CD4-positive, alpha-beta T cell treated with Interleukin-2 at 100 ng/mL for 4 hours (primary cell): ENCODE data around the gene NEO1.
A peak's percentile ranks its signal among the peaks of the same experiment; 100 is the strongest.
"Not testable (repeated sequence)": the region's sequence is repeated elsewhere in the genome, so short reads cannot be mapped to it uniquely, and the experiment has no call there.

Experiments used
- DNase-seq: peaks from one replicate; pipeline ENCODE4 v3.0.0-alpha.2; 2020; ENCODE audit warnings: low spot score

The NEO1 gene

GRCh38 chr15:73141216-73141900 is 89.1 kb downstream of the NEO1 start:
- peak; percentile 18 for DNase-seq

GRCh38 chr15:73142802-73143762 is 90.8 kb downstream of the NEO1 start:
- peak; percentile 21 for DNase-seq

- no peak for DNase-seq
Observed at GRCh38 chr15:73143763-73144155, 91.5 kb downstream of the NEO1 start.

GRCh38 chr15:73146419-73146818 is 94.2 kb downstream of the NEO1 start:
- no peak for DNase-seq

GRCh38 chr15:73150831-73151230 is 98.6 kb downstream of the NEO1 start:
- no peak for DNase-seq

- no peak for DNase-seq
Observed at GRCh38 chr15:73153024-73153423, 100.8 kb downstream of the NEO1 start.

GRCh38 chr15:73153447-73153846 is 101.2 kb downstream of the NEO1 start:
- no peak for DNase-seq

GRCh38 chr15:73156431-73157191 is 104.3 kb downstream of the NEO1 start:
- DNase-seq: no peak

GRCh38 chr15:73161546-73161945 is 109.3 kb downstream of the NEO1 start:
- DNase-seq: no peak

- DNase-seq: no peak
Observed at GRCh38 chr15:73165435-73165834, 113.2 kb downstream of the NEO1 start.

- no peak for DNase-seq
Observed at GRCh38 chr15:73165844-73166243, 113.6 kb downstream of the NEO1 start.

GRCh38 chr15:73166711-73167110 is 114.4 kb downstream of the NEO1 start:
- not testable (repeated sequence) for DNase-seq

GRCh38 chr15:73168487-73168886 is 116.2 kb downstream of the NEO1 start:
- DNase-seq: no peak

- DNase-seq: no peak
Observed at GRCh38 chr15:73171711-73172110, 119.4 kb downstream of the NEO1 start.

GRCh38 chr15:73172508-73172907 is 120.2 kb downstream of the NEO1 start:
- DNase-seq: no peak

GRCh38 chr15:73174171-73174570 is 121.9 kb downstream of the NEO1 start:
- DNase-seq: no peak

GRCh38 chr15:73175382-73175781 is 123.1 kb downstream of the NEO1 start:
- DNase-seq: no peak

- no peak for DNase-seq
Observed at GRCh38 chr15:73176598-73176997, 124.3 kb downstream of the NEO1 start.

GRCh38 chr15:73183071-73183470 is 130.8 kb downstream of the NEO1 start:
- DNase-seq: no peak

GRCh38 chr15:73190189-73190601 is 137.9 kb downstream of the NEO1 start:
- no peak for DNase-seq

- DNase-seq: no peak
Observed at GRCh38 chr15:73195166-73195565, 142.9 kb downstream of the NEO1 start.

- DNase-seq: no peak
Observed at GRCh38 chr15:73196113-73196512, 143.8 kb downstream of the NEO1 start.
